ENCODE data around the gene RUNX3.

DNA sequence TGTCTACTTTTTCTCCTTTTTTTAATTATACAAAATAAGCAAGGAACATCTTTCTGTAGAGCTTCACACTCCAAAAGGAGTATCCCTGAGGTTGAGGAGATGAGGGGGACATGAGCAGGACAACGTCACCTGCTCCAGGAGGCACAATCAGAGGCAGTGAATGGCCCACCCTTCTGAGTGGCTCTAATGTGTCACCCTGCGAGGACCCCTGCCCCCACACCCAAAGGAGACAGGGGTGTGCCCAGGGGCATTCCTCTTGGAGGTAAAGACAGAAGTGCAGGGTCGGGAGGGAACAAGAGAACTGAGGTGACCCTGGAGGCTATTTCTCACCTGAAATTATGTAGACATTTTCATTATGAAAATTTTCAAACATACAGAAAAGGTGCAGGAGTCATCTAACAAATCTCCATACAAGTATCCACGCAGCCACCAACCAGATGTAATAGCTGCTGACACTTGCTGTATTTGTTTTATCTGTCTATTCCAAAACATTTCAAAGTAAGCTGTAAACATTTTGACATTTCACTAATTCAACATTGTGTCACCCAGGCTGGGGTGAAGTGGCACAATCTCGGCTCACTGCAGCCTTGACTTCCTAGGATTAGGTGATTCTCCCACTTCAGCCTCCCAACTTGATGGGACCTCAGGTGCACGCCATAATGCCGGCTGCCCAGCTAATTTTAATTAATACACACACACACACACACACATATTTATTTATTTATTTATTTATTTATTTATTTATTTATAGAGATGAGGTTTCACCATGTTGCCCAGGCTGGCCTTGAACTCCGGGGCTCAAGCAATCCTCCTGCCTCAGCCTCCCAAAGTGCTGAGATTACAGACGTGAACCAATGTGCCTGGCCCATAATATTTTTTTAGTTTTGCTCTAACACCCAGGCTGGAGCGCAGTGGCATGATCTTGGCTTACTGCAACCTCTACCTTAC lies 70.7 kb downstream of the RUNX3 start:
- TF ChIP-seq, protein P1, sequence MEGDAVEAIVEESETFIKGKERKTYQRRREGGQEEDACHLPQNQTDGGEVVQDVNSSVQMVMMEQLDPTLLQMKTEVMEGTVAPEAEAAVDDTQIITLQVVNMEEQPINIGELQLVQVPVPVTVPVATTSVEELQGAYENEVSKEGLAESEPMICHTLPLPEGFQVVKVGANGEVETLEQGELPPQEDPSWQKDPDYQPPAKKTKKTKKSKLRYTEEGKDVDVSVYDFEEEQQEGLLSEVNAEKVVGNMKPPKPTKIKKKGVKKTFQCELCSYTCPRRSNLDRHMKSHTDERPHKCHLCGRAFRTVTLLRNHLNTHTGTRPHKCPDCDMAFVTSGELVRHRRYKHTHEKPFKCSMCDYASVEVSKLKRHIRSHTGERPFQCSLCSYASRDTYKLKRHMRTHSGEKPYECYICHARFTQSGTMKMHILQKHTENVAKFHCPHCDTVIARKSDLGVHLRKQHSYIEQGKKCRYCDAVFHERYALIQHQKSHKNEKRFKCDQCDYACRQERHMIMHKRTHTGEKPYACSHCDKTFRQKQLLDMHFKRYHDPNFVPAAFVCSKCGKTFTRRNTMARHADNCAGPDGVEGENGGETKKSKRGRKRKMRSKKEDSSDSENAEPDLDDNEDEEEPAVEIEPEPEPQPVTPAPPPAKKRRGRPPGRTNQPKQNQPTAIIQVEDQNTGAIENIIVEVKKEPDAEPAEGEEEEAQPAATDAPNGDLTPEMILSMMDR (IDR thresholded peaks at IDR 0.05; ENCODE audit: low read depth, low read length, poor library complexity, severe bottlenecking): no peak
- TF ChIP-seq EZH2phosphoT487 (IDR thresholded peaks at IDR 0.05; ENCODE audit: borderline replicate concordance, low read length): no peak
